CD4-positive, CD25-positive, alpha-beta regulatory T cell (primary cell): ENCODE measurements around the gene CACNA1H. TPM values are rescaled to one million over a fixed set of nuclear protein-coding genes. Genes with fewer than 3 reads are reported as not detected.
A peak's percentile ranks its signal among the peaks of the same experiment; 100 is the strongest.
"Not testable (repeated sequence)": the region's sequence is repeated elsewhere in the genome, so short reads cannot be mapped to it uniquely, and the experiment has no call there.

Experiments
- ATAC-seq, 2 donors: fragments of 150-1000 bp; cut with Tn5 transposase; one replicate each; pipeline ENCODE4 v1.10.0; 2021; ENCODE audit warnings: low read depth in 2 of 2, moderate number of reproducible peaks in 2 of 2, moderate library complexity in 1 of 2
- DNase-seq, 3 donors: peaks; one replicate each; pipeline versions ENCODE4 v3.0.0 to v3.0.0-alpha.2; 2012 to 2022; ENCODE audit warnings: mixed read lengths in 1 of 3
- H3K27ac ChIP-seq: one replicate; pipeline ENCODE4 v1.7.0; 2013; ENCODE audit warnings: mild to moderate bottlenecking, low read length; ENCODE audit not compliant: insufficient read depth, poor library complexity, severe bottlenecking
- H3K27me3 ChIP-seq: one replicate; pipeline ENCODE4 v1.7.0; 2013; ENCODE audit warnings: low read length; ENCODE audit not compliant: control insufficient read depth, insufficient read depth
- H3K36me3 ChIP-seq: one replicate; pipeline ENCODE4 v1.7.0; 2013; ENCODE audit warnings: mild to moderate bottlenecking, low read length, moderate library complexity; ENCODE audit not compliant: control insufficient read depth, insufficient read depth
- H3K4me1 ChIP-seq: 2 replicates; pipeline ENCODE4 v1.7.0; 2013; ENCODE audit warnings: mild to moderate bottlenecking, low read length; ENCODE audit not compliant: insufficient read depth, control insufficient read depth, poor library complexity, severe bottlenecking
- H3K4me3 ChIP-seq: one replicate; pipeline ENCODE4 v1.7.0; 2013; ENCODE audit warnings: low read depth, mild to moderate bottlenecking, low read length, moderate library complexity
- H3K9me3 ChIP-seq, 2 experiments: 1 replicate in 1 of 2; 2 replicates in 1 of 2; pipeline ENCODE4 v1.7.0; 2013; ENCODE audit warnings: low read length in 2 of 2, mild to moderate bottlenecking in 1 of 2, moderate library complexity in 1 of 2; ENCODE audit not compliant: control insufficient read depth in 2 of 2
- H3K27ac Mint-ChIP-seq, 3 donors: one replicate each; pipeline ENCODE4 v1.8.0; 2020 to 2022; ENCODE audit warnings: mild to moderate bottlenecking in 3 of 3, mixed read lengths in 3 of 3, moderate library complexity in 2 of 3
- H3K27me3 Mint-ChIP-seq: one replicate; pipeline ENCODE4 v1.8.0; 2022; ENCODE audit warnings: mild to moderate bottlenecking, mixed read lengths
- H3K36me3 Mint-ChIP-seq: one replicate; pipeline ENCODE4 v1.8.0; 2020; ENCODE audit warnings: mixed read lengths
- H3K4me1 Mint-ChIP-seq, 4 donors: one replicate each; pipeline ENCODE4 v1.8.0; 2020 to 2022; ENCODE audit warnings: mixed read lengths in 4 of 4, mild to moderate bottlenecking in 1 of 4
- H3K4me3 Mint-ChIP-seq, 4 donors: one replicate each; pipeline ENCODE4 v1.8.0; 2020 to 2022; ENCODE audit warnings: mild to moderate bottlenecking in 4 of 4, mixed read lengths in 4 of 4, moderate library complexity in 3 of 4
- H3K9me3 Mint-ChIP-seq, 7 donors: one replicate each; pipeline ENCODE4 v1.8.0; 2020 to 2022; ENCODE audit warnings: mixed read lengths in 7 of 7, mild to moderate bottlenecking in 3 of 7, moderate library complexity in 2 of 7
- polyA plus RNA-seq, 4 donors: library from polyadenylated mRNA; unstranded; fragments of 300-500 nt; fragmentation: Illumina TruSeq; gene quantifications; one replicate each; pipeline ENCODE4 v1.2.3, GENCODE V29; 2021
- total RNA-seq: library from RNA; stranded (reverse); gene quantifications from one replicate; pipeline ENCODE4 v1.2.3, GENCODE V29; 2022

CACNA1H gene
- total and polyA plus RNA-seq, 5 donors from 2014 or later = 0.37 to 4.2 (median 0.50) TPM; not detected in 1

GRCh38 chr16:1262846-1263221, 109.9 kb downstream of the CACNA1H start:
- Mint-ChIP-seq H3K4me1 (peaks cover 0 to 7% (median 1%) of the 10 kb centered on the region in 4 donors), H3K27ac (no peak overlapping the region), H3K36me3 (no peaks in the 10 kb centered on the region), H3K9me3 (peaks cover 0 to 3% (median 0%) of the 10 kb centered on the region in 7 donors), H3K27me3 (peaks cover 10% of the 10 kb centered on the region), H3K4me3 (no peak overlapping the region)
- Histone ChIP-seq H3K27ac (no peak overlapping the region), H3K4me1 (peaks cover 8% of the 10 kb centered on the region), H3K36me3 (no peaks in the 10 kb centered on the region), H3K4me3 (no peak overlapping the region), H3K27me3 (no peaks in the 10 kb centered on the region), H3K9me3 (no peaks in the 10 kb centered on the region)
- no peak for DNase-seq
- ATAC-seq = no peak

DNA sequence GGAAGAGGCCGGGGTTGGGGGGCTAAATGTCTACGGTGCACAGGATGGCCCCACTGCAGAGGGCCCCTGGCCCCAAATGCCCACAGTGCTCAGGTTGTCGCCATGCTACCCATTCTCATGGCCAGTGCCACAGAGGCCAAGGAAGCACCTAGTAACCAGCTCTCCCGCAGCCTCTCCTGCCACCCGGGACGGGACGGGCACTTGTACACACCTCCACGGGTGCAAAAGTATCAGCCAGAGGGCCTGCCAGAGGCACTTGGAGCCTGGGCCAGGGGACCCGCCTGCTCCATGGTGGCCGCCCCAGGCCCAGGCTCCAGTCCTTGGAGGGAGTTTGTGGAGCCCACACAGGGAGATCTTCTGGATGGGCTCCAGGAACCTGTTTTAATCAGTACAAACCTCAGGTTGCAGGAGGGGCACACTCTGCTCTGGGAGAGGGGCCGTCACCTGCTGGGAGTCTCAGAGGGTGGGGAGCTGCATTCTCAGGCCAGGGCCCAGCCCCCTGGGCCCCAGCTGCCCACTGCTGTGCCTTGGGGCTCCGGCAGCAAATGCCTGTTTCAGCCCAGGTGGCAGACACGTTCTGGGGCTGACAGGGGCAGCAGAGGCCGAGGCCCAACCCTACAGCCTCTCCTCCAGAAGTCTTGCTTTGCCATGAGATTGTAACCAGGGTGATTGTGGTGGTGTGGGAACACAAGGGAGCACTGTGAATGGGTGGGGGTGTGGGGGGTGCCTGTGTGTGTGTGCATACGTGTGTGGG, 110.9 kb downstream of the CACNA1H start:
- H3K27me3 Mint-ChIP-seq = peaks cover 10% of the 10 kb centered on the region
- H3K27ac Mint-ChIP-seq = no peak overlapping the region
- no peak overlapping the region for H3K4me3 Mint-ChIP-seq
- no peaks in the 10 kb centered on the region for H3K36me3 ChIP-seq
- H3K36me3 Mint-ChIP-seq = no peaks in the 10 kb centered on the region
- no peaks in the 10 kb centered on the region for H3K27me3 ChIP-seq
- no peaks in the 10 kb centered on the region for H3K9me3 ChIP-seq
- H3K9me3 Mint-ChIP-seq = peaks cover 0 to 3% (median 0%) of the 10 kb centered on the region in 7 donors
- H3K4me1 ChIP-seq = peaks cover 7% of the 10 kb centered on the region
- ATAC-seq = no peak
- H3K27ac ChIP-seq = no peak overlapping the region
- no peak for DNase-seq
- no peak overlapping the region for H3K4me3 ChIP-seq
- peaks cover 0 to 7% (median under 1%) of the 10 kb centered on the region in 4 donors for H3K4me1 Mint-ChIP-seq

GRCh38 chr16:1264345-1265089, 111.6 kb downstream of the CACNA1H start:
- ATAC-seq (no peak), DNase-seq (no peak)
- peak overlapping the region in 1 of 3 donors; percentile 48 for H3K27ac Mint-ChIP-seq
- H3K4me1 Mint-ChIP-seq = peaks cover 0 to 2% (median 0%) of the 10 kb centered on the region in 4 donors
- H3K9me3 Mint-ChIP-seq = peaks cover 0 to 3% (median 0%) of the 10 kb centered on the region in 7 donors
- H3K27me3 Mint-ChIP-seq = peaks cover 6% of the 10 kb centered on the region
- H3K27ac ChIP-seq = no peak overlapping the region
- no peaks in the 10 kb centered on the region for H3K27me3 ChIP-seq
- H3K4me1 ChIP-seq = no peaks in the 10 kb centered on the region
- no peaks in the 10 kb centered on the region for H3K36me3 ChIP-seq
- H3K4me3 ChIP-seq = no peak overlapping the region
- no peak overlapping the region for H3K4me3 Mint-ChIP-seq
- no peaks in the 10 kb centered on the region for H3K36me3 Mint-ChIP-seq
- no peaks in the 10 kb centered on the region for H3K9me3 ChIP-seq

DNA sequence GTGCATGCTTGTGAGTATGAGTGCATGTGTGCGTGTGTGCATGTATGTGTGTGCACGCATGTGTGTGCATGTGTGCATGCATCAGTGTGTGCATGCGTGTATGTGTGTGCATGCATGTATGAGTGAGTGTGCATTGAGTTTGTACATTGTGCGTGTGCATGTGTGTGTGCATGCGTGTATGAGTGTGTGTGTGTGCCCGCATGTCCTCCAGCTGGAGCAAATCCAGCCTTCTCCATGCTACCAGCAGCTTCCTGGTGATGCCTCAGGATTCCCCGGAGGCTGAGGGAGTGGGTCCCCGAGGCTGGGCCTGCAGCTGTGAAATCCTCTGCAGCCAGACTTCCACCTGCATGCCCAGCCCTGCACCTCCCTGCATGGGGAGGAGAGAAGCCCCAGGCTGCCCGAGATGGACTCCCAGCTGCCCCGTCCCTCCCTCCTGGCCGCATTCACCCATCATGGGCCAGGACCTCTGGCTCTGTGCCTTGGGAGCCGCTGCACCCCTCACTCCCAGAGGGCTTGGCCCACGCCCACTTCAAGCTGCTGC, 112.3 kb downstream of the CACNA1H start:
- Histone ChIP-seq H3K36me3 (no peaks in the 10 kb centered on the region), H3K27ac (no peak overlapping the region), H3K9me3 (no peaks in the 10 kb centered on the region), H3K4me3 (no peak overlapping the region), H3K4me1 (no peaks in the 10 kb centered on the region), H3K27me3 (no peaks in the 10 kb centered on the region)
- Mint-ChIP-seq H3K27me3 (peaks cover 7% of the 10 kb centered on the region), H3K4me3 (no peak overlapping the region), H3K4me1 (peaks cover 0 to 2% (median 0%) of the 10 kb centered on the region in 4 donors), H3K27ac (no peak overlapping the region), H3K9me3 (peaks cover 0 to 3% (median 0%) of the 10 kb centered on the region in 7 donors), H3K36me3 (no peaks in the 10 kb centered on the region)
- DNase-seq (no peak), ATAC-seq (no peak)

DNA sequence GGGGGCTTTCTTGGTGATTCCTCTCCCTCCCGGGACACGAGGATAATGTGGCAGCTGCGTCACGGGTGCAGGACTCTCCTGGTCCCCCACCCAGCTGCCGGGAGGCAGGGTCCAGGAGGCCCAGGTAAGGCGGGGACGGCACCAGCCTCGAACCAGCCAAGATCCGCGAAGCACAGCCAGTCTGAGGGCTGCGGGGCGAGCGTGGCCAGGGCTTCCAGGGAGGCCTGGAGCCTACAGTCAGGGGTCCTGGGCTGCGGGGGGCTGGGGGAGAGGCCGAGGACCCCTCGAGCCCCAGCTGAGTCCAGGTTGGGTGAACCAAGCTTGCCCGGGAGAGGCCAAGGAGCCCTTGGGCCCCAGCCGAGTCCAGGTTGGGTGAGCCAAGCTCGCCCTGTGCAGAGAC, 112.9 kb downstream of the CACNA1H start:
- H3K36me3 Mint-ChIP-seq = no peaks in the 10 kb centered on the region
- ATAC-seq (no peak), DNase-seq (no peak)
- Histone ChIP-seq H3K9me3 (no peaks in the 10 kb centered on the region), H3K27ac (no peak overlapping the region), H3K36me3 (no peaks in the 10 kb centered on the region), H3K4me3 (no peak overlapping the region), H3K27me3 (no peaks in the 10 kb centered on the region), H3K4me1 (no peaks in the 10 kb centered on the region)
- peaks cover 5% of the 10 kb centered on the region for H3K27me3 Mint-ChIP-seq
- H3K27ac Mint-ChIP-seq = no peak overlapping the region
- H3K4me3 Mint-ChIP-seq = no peak overlapping the region
- H3K4me1 Mint-ChIP-seq = no peaks in the 10 kb centered on the region
- H3K9me3 Mint-ChIP-seq = peaks cover 0 to 3% (median 0%) of the 10 kb centered on the region in 7 donors

DNA sequence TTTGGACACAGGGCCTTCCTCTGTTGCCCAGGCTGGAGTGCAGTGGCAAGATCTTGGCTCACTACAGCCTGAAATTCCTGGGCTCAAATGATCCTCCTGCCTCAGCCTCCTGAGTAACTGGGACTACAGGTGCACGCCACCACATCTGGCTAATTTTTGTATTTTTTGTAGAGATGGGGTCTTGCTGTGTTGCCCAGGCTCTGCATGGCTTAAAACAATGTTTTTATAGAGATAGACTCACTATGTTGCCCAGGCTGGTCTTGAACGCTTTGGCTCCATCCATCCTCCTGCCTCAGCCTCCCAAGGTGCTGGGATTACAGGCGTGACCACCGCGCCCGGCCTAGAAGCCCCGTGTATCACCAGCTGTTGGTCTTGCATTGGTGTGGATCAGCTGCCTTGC, 116.5 kb downstream of the CACNA1H start:
- not testable (repeated sequence) for ATAC-seq, H3K36me3 ChIP-seq, H3K27ac ChIP-seq, H3K4me1 ChIP-seq, H3K4me1 Mint-ChIP-seq, H3K4me3 Mint-ChIP-seq, H3K4me3 ChIP-seq, H3K9me3 ChIP-seq, H3K27ac Mint-ChIP-seq, DNase-seq, H3K9me3 Mint-ChIP-seq, H3K36me3 Mint-ChIP-seq, H3K27me3 Mint-ChIP-seq, H3K27me3 ChIP-seq

- no peak overlapping the region for H3K4me3 Mint-ChIP-seq
- no peaks in the 10 kb centered on the region for H3K36me3 Mint-ChIP-seq
- H3K4me1 Mint-ChIP-seq = peaks cover 0 to 2% (median 0%) of the 10 kb centered on the region in 4 donors
- no peak overlapping the region for H3K27ac ChIP-seq
- H3K36me3 ChIP-seq = no peaks in the 10 kb centered on the region
- H3K27ac Mint-ChIP-seq = no peak overlapping the region
- H3K9me3 Mint-ChIP-seq = no peaks in the 10 kb centered on the region
- H3K4me1 ChIP-seq = no peaks in the 10 kb centered on the region
- H3K9me3 ChIP-seq = no peaks in the 10 kb centered on the region
- H3K27me3 Mint-ChIP-seq = peaks cover 4% of the 10 kb centered on the region
- no peaks in the 10 kb centered on the region for H3K27me3 ChIP-seq
- no peak for DNase-seq
- H3K4me3 ChIP-seq = no peak overlapping the region
- no peak for ATAC-seq
Measured at GRCh38 chr16:1271380-1271723, 118.4 kb downstream of the CACNA1H start.
